Head of caudate nucleus (tissue), 42 donors: ENCODE measurements around the gene UFSP2.

ENCODE experiments used
- DNase-seq, 42 donors: peaks; one replicate each; pipeline versions ENCODE4 v3.0.0 to v3.0.0-alpha.2; 2020 to 2021; ENCODE audit warnings: mixed read lengths in 7 of 42
- intact Hi-C: fragments of 100-400 bp; cut with DNase I; formaldehyde crosslinking; loops from one replicate; pipeline ENCODE4 v1.15.0; 2022

Gene UFSP2

GRCh38 chr4:185395238-185395955 is 30.4 kb downstream of the UFSP2 start, which contains the start of gene LRP2BP:
Gene LRP2BP (minus strand): TSS chr4:185395924. CDS start chr4:185378186, 17,738 bp downstream.
- intact Hi-C loops: loop anchor here (5.0 kb wide), 1 partner anchor 193 kb away; the partner anchor contains the start of gene CFAP97
- no peak for DNase-seq

GRCh38 chr4:185394568-185395237 is 31.1 kb downstream of the UFSP2 start:
- DNase-seq: peak in 2 of 42 donors; percentile 15 to 16

GRCh38 chr4:185392156-185392555 is 33.6 kb downstream of the UFSP2 start:
- no peak for DNase-seq
- intact Hi-C loops: no loop called here

More at GRCh38 chr4:185394568-185395237, 31.1 kb downstream of the UFSP2 start:
- intact Hi-C loops: loop anchor here (5.0 kb wide), 1 partner anchor 192 kb away; the partner anchor contains the start of gene CFAP97

DNA sequence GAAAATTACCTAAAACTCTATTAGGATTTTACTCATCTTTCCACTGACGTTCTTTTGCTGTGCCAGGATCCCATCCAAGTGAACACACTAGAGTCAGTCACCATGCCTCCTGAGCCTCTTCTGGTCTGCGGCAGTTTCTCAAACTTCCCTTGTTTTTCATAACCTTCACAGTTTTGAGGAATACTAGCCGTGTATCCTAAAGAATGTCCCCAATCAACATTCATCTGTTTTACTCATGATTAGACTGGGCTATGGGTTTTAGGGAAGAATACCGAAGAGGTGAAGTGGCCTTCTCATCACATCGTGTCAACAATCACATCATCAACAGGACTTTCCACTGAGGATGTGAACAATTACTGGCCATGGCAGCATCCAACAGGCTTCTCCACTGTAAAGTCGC is 34.8 kb downstream of the UFSP2 start:
- DNase-seq: no peak
- intact Hi-C loops: no loop called here

DNA sequence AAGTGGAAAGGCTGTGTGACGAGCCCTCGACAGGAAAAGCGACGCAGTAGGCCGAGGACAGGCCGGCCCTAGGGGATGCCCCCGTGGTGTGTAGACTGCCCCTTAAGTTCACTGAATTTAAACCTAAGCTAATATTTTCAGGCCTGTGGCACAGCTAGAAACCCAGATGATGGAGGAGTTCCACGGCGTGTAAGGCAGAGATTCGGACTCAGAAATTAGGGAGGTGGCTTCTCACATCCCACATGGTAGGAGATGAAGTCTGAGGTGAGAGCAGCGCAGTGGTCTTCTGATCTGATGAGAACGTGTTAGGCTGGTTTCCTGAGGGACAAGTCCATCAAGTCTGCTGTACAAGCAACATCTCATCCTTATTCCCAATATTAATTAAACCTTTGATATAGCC is 37.8 kb downstream of the UFSP2 start:
- intact Hi-C loops: no loop called here

GRCh38 chr4:185384930-185385331 is 40.8 kb downstream of the UFSP2 start:
- intact Hi-C loops: no loop called here
- DNase-seq: no peak

More for the DNA sequence above, 37.8 kb downstream of the UFSP2 start:
- DNase-seq: no peak

DNA sequence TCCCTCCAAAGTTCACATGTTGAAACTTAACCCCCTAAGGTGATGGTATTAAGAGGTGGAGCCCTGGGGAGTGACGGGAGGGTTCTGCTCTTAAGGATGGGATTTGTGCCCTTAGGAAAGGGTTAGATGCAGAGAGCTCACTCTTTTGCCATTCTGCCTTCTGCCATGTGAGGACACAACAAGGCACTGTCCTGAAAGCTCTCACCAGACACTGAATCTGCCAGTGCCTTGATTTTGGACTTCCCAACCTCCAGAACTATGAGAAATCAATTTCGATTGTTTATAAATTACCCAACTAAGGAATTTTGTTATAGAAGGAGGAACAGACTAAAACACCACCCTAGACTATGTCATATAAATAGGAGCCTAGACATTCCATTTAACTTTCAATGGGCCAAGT is 41.7 kb downstream of the UFSP2 start:
- intact Hi-C loops: no loop called here
- DNase-seq: no peak

DNA sequence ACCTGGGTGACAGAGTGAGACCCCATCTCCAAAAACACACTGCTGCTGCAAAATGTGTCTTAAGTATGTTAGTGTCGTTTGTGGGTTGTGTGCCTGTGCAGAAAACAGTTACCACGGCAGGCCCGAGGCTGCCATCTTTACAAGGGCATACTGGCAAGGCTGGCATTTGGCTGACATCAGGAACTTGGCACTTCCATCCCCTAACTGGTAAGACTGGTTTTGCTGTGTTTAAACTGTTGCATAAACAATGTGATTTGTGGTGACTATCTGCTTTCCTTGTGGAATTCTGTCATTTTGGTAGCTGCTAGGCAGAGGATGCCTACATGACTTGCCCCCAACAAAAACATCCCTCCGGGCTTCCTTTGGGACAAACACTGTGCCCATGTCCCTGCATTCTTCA is 42.3 kb downstream of the UFSP2 start:
- DNase-seq: no peak
- intact Hi-C loops: no loop called here

- intact Hi-C loops: no loop called here
- no peak for DNase-seq
These were observed 43.0 kb downstream of the UFSP2 start for GRCh38 chr4:185382754-185383153.

- intact Hi-C loops: no loop called here
These were observed 44.2 kb downstream of the UFSP2 start for GRCh38 chr4:185381288-185382196.

DNA sequence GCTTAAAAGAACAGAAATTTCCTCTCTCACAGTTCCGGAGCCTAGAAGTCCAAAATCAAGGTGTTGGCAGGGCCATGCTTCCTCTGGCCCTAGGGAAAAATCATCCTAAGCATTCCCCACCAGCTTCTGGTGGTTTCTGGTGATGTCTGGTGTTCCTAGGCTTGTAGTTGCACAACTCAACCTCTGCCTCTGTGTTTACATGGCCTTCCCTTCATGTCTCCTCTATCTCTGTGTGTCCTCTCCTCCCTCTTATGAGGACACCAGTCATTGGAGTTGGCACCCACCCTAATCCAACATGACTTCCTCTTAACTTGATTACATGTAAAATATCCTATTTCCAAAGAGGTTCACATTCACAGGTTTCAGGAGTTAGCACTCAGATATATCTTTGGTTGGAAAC is 45.4 kb downstream of the UFSP2 start:
- intact Hi-C loops: no loop called here

More at GRCh38 chr4:185381288-185382196, 44.2 kb downstream of the UFSP2 start:
- DNase-seq: no peak

GRCh38 chr4:185379326-185380295 is 46.2 kb downstream of the UFSP2 start:
- intact Hi-C loops: no loop called here
- no peak for DNase-seq

More for the DNA sequence above, 45.4 kb downstream of the UFSP2 start:
- no peak for DNase-seq

GRCh38 chr4:185378264-185378663 is 47.5 kb downstream of the UFSP2 start:
- DNase-seq: no peak
- intact Hi-C loops: no loop called here

- no peak for DNase-seq
These were observed 51.2 kb downstream of the UFSP2 start for GRCh38 chr4:185374573-185374972.

DNA sequence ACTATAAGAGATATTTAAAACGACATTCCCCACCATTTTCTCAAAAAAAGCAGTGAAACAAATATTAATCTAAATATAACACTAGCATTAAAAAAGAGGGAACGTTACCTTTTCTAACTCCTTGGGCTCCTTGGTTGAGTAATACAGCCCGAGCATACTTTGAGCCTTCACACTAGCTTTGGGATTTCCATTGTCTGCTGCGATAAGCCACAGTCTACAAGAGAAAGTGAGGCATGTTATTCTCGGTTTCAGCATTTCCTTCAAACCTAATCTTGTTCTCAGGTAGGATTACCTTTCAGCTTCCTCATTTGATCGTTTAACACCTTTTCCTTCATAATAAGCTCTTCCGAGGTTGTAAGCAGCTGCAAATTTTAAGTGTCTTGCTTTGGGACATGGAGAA is 51.7 kb downstream of the UFSP2 start:
- intact Hi-C loops: no loop called here
- no peak for DNase-seq

More at GRCh38 chr4:185374573-185374972, 51.2 kb downstream of the UFSP2 start:
- intact Hi-C loops: no loop called here

DNA sequence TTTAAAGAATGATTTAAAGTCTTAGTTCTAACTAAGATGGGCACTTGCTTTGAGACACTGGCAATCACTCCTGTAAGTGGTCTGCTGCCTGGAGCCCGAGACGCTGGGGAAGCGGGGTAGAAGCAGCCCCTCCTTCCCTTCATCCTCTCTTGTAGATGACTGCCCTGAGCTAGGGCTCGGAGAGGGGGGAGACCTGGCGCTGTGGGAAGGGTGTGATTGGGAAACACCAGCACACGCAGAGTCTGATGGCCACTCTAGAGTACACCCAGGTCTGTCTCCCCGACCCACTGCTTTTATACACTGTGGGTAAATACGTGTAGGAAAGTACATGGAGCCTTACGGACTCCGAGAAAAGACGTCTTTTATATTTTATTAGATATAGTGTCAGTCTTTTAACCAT is 54.1 kb downstream of the UFSP2 start:
- no peak for DNase-seq
- intact Hi-C loops: no loop called here

DNA sequence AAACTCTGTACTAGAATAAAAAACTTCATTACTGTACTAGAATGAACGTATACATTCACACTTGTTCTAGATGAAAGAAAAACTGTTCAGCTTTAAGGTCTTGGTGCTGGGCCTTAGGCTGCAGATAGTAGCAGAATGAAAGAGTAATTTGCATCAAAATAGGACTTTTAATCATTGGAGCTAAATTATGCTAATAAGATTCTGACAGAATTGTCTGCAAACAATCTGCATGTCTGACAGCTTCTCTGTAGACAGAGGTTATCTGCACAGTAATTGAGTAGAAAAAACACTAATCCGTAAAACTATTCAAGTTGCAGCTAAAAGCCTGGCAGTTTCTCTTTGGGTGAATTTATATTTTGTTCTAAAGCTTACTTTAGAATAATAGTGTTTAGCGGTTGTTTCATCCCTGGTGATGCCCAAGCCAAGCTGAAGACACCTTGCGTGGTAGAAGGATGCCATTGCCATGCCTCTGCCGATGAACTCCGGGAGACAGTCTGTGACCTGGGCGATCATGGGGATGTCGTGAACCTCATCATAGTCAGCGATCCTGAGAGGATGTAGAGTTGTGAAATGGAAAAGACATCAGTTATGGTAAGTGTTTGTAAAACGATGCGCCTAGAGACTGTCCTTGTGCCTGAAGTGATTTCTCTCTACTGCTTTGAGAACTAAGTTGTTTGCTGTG is 55.4 kb downstream of the UFSP2 start:
- no peak for DNase-seq

GRCh38 chr4:185369731-185370130 is 56.0 kb downstream of the UFSP2 start:
- intact Hi-C loops: no loop called here

More for the DNA sequence above, 55.4 kb downstream of the UFSP2 start:
- intact Hi-C loops: no loop called here

More at GRCh38 chr4:185369731-185370130, 56.0 kb downstream of the UFSP2 start:
- no peak for DNase-seq
